Endothelial cell of umbilical vein (primary cell): ENCODE results near the gene APOF. TPM values are rescaled to one million over a fixed set of nuclear protein-coding genes. Genes with fewer than 3 reads are reported as not detected.
A peak's percentile ranks its signal among the peaks of the same experiment; 100 is the strongest.

Experiments
- BruUV-seq: library from RNA; stranded (reverse); fragments of 400-500 nt; replicated peaks from 2 replicates; lab custom pipeline; 2021; lab: Mats Ljungman, UMichigan
- CTCF ChIA-PET: fragments of 300-600, 350-600 bp; sonication (Branson Sonifier 250); formaldehyde crosslinking; loops from one replicate; lab custom pipeline; 2021; ENCODE audit warnings: antibody characterized with exemption, inconsistent platforms; lab: Charles Lee
- POLR2A ChIA-PET: fragments of 300-600, 350-600 bp; sonication (Branson Sonifier 250); formaldehyde crosslinking; loops from one replicate; lab custom pipeline; 2021; ENCODE audit warnings: antibody characterized with exemption, inconsistent platforms; lab: Charles Lee
- DNase-seq: peaks from one replicate; pipeline ENCODE4 v3.0.0-alpha.2; 2011; ENCODE audit warnings: low read depth, low spot score
- FAIRE-seq: peaks from 2 replicates; lab custom pipeline; 2011; peaks lifted over from hg19 to GRCh38; lab: Jason Lieb, UNC
- H2AFZ ChIP-seq: 2 replicates; pipeline ENCODE4 v1.6.0; 2012; ENCODE audit warnings: low read depth, low read length, control low read depth, inconsistent platforms
- H3K27ac ChIP-seq: 2 replicates; pipeline ENCODE4 v1.5.1; 2011; ENCODE audit warnings: low read depth, mild to moderate bottlenecking, control low read depth, low read length, moderate library complexity; ENCODE audit not compliant: insufficient read depth
- H3K27me3 ChIP-seq, 2 experiments: 2 replicates each; pipeline versions ENCODE4 v1.6.0 to v1.6.1; 2011; ENCODE audit warnings: low read length in 2 of 2, mixed read lengths in 1 of 2; ENCODE audit not compliant: control insufficient read depth in 2 of 2, insufficient read depth in 2 of 2
- H3K36me3 ChIP-seq, 2 experiments: 2 replicates in 1 of 2; 3 replicates in 1 of 2; pipeline ENCODE4 v1.5.1; 2011; ENCODE audit warnings: low read length in 2 of 2, mild to moderate bottlenecking in 1 of 2, moderate library complexity in 1 of 2; ENCODE audit not compliant: control insufficient read depth in 2 of 2, insufficient read depth in 2 of 2; ENCODE audit errors: extremely low read depth in 1 of 2
- H3K4me1 ChIP-seq: 3 replicates; pipeline ENCODE4 v1.5.1; 2011; ENCODE audit warnings: mild to moderate bottlenecking, low read length; ENCODE audit not compliant: control insufficient read depth, insufficient read depth; ENCODE audit errors: extremely low read depth
- H3K4me2 ChIP-seq: 2 replicates; pipeline ENCODE4 v1.6.1; 2011; ENCODE audit warnings: low read length, control low read depth, mixed read lengths; ENCODE audit not compliant: insufficient read depth
- H3K4me3 ChIP-seq, 3 experiments: fragments of 200-600 bp in 1 of 3; sonication (generic), shearing (Covaris generic) in 1 of 3; replicated peaks in 1 of 3; 2 replicates each; pipeline ENCODE4 v1.5.1; 2011 to 2016; ENCODE audit warnings: control low read depth in 3 of 3, low read length in 3 of 3, mild to moderate bottlenecking in 2 of 3, inconsistent platforms in 1 of 3, low read depth in 1 of 3, moderate library complexity in 1 of 3; ENCODE audit not compliant: insufficient read depth in 1 of 3
- H3K79me2 ChIP-seq: 2 replicates; pipeline ENCODE4 v1.6.0; 2012; ENCODE audit warnings: low read length, inconsistent platforms; ENCODE audit not compliant: control insufficient read depth, insufficient read depth
- H3K9ac ChIP-seq: replicated peaks from 2 replicates; pipeline ENCODE3; 2011; ENCODE audit warnings: low read length, control low read depth; ENCODE audit not compliant: insufficient read depth; ENCODE audit errors: extremely low read depth
- H3K9me1 ChIP-seq: replicated peaks from 3 replicates; pipeline ENCODE4 v1.6.0; 2011; ENCODE audit warnings: mild to moderate bottlenecking, low read length; ENCODE audit not compliant: control insufficient read depth, insufficient read depth; ENCODE audit errors: extremely low read depth
- H3K9me3 ChIP-seq: replicated peaks from 2 replicates; pipeline ENCODE4 v1.5.1; 2012; ENCODE audit warnings: low read length, inconsistent platforms; ENCODE audit not compliant: control insufficient read depth, insufficient read depth
- H4K20me1 ChIP-seq: replicated peaks from 2 replicates; pipeline ENCODE3; 2011; ENCODE audit warnings: mild to moderate bottlenecking, low read length; ENCODE audit not compliant: control insufficient read depth, insufficient read depth; ENCODE audit errors: extremely low read depth
- CTCF ChIP-seq, 2 donors: IDR thresholded peaks; 1 replicate in 1 of 2; 2 replicates in 1 of 2; pipeline ENCODE4 v1.5.1; 2011; ENCODE audit warnings: low read length in 2 of 2, mild to moderate bottlenecking in 2 of 2, moderate library complexity in 2 of 2, control low read depth in 1 of 2, inconsistent platforms in 1 of 2, low read depth in 1 of 2; ENCODE audit not compliant: insufficient read depth in 1 of 2; ENCODE audit errors: extremely low read depth in 1 of 2
- EZH2 ChIP-seq: IDR thresholded peaks from 2 replicates; pipeline ENCODE4 v1.6.1; 2012; ENCODE audit warnings: borderline replicate concordance, low read depth, mild to moderate bottlenecking, moderate library complexity, low read length, inconsistent platforms; ENCODE audit not compliant: severe bottlenecking
- FOS ChIP-seq: IDR thresholded peaks from 2 replicates; pipeline ENCODE4 v1.6.1; 2011; ENCODE audit warnings: mild to moderate bottlenecking, low read length, moderate library complexity, borderline replicate concordance; ENCODE audit not compliant: insufficient read depth
- GATA2 ChIP-seq: IDR thresholded peaks from 2 replicates; pipeline ENCODE4 v1.7.0; 2011; ENCODE audit warnings: low read depth, mild to moderate bottlenecking, moderate library complexity, mixed read lengths, low read length; ENCODE audit not compliant: insufficient read length, insufficient read depth
- JUN ChIP-seq: IDR thresholded peaks from 2 replicates; pipeline ENCODE4 v1.6.1; 2011; ENCODE audit warnings: borderline replicate concordance, low read depth; ENCODE audit not compliant: insufficient read length, insufficient read depth
- MAX ChIP-seq: IDR thresholded peaks from 2 replicates; pipeline ENCODE4 v1.6.1; 2011; ENCODE audit not compliant: insufficient read depth, insufficient read length
- MYC ChIP-seq: IDR thresholded peaks from one replicate; pipeline ENCODE4 v1.6.1; 2011; ENCODE audit warnings: mild to moderate bottlenecking, low read depth, low read length
- POLR2A ChIP-seq: IDR thresholded peaks from 2 replicates; pipeline ENCODE4 v1.6.1; 2012; ENCODE audit warnings: low read depth, mild to moderate bottlenecking, control low read depth, low read length
- POLR2AphosphoS5 ChIP-seq: IDR thresholded peaks from 2 replicates; pipeline ENCODE4 v1.6.1; 2012; ENCODE audit warnings: low read depth, mild to moderate bottlenecking, control low read depth, low read length, moderate library complexity; ENCODE audit not compliant: insufficient read depth
- dilution Hi-C: fragments of 300-500 bp; cut with MboI; formaldehyde crosslinking; loops from one replicate; pipeline ENCODE4 v1.15.0; 2019; ENCODE audit warnings: low sequenced_read_pairs; ENCODE audit not compliant: extremely low pct_ligation_motif_present
- intact Hi-C: fragments of 100-400 bp; cut with micrococcal nuclease; formaldehyde crosslinking; loops from one replicate; pipeline ENCODE4 v1.10.0; 2022
- polyA plus RNA-seq, 4 experiments: library from polyadenylated mRNA; depleted of rRNA in 3 of 4; stranded (reverse) in 3 of 4; unstranded in 1 of 4; fragments of >200 nt; gene quantifications; 2 replicates each; pipeline versions ENCODE4 v1.2.1 to v1.2.3, GENCODE V29; 2011 to 2012; ENCODE audit warnings: missing spikeins in 1 of 4
- total RNA-seq: library from RNA; stranded (reverse); gene quantifications from 2 replicates; pipeline ENCODE4 v1.2.3, GENCODE V29; 2021

The APOF gene
- total and polyA plus RNA-seq, 2 donors (not counting 3 experiments of a cell fraction or from before 2014, with no cell fraction given) = not detected

GRCh38 chr12:56333679-56334489, 28.8 kb downstream of the APOF start, which contains the start of gene PAN2:
Gene PAN2 (minus strand): TSS chr12:56334000. CDS start chr12:56333094, 906 bp downstream.
- FAIRE-seq = peak; percentile 95
- no peaks in the 10 kb centered on the region for H3K9me3 ChIP-seq
- intact Hi-C loops = loop anchor here (1.0 kb wide), 4 partner anchors 18 to 130 kb away; partner anchors contain the start of genes CS and STAT2
- H3K79me2 ChIP-seq = no peaks in the 10 kb centered on the region
- dilution Hi-C loops = no loop called here
- H3K9me1 ChIP-seq = no peaks in the 10 kb centered on the region
- peak within 1 kb of the TSS; percentile 97 for H3K27ac ChIP-seq
- peaks cover 16% of the 10 kb centered on the region for H3K4me1 ChIP-seq
- no peaks in the 10 kb centered on the region for H3K36me3 ChIP-seq
- no TSS peak for BruUV-seq
- H3K27me3 ChIP-seq = no peaks in the 10 kb centered on the region
- POLR2A ChIA-PET = interaction anchor here (0.9 to 1.0 kb wide), 2 partner anchors 18 to 26 kb away, joined by 4 read pairs; partner anchors contain the start of genes CNPY2 and STAT2
- CTCF ChIA-PET = interaction anchor here (0.7 to 2.7 kb wide), 8 partner anchors 9 to 144 kb away, joined by 3 to 13 read pairs (median 4); partner anchors contain the start of genes CNPY2, SMARCC2, STAT2 and TIMELESS
- H4K20me1 ChIP-seq = no peaks in the 10 kb centered on the region
- peak within 1 kb of the TSS; percentile 89 for H3K9ac ChIP-seq
- H2AFZ ChIP-seq = peak within 1 kb of the TSS; percentile 63
- peak within 1 kb of the TSS; percentile 85 for H3K4me2 ChIP-seq
- DNase-seq = peak; percentile 97
- TF ChIP-seq CTCF (IDR thresholded peaks at IDR 0.05; ENCODE audit: extremely low read depth in 1 of 2, insufficient read depth in 1 of 2, low read depth in 1 of 2, low read length in 2 of 2) (peak; percentile 65 to 66), JUN (no peak), POLR2AphosphoS5 (no peak), GATA2 (no peak), MYC (no peak), FOS (peak; percentile 36), POLR2A (peak; percentile 76), MAX (no peak), EZH2 (no peak)
- H3K4me3 ChIP-seq = peak within 1 kb of the TSS; percentile 45 to 70 (median 49)
